ENCODE results near the gene SKIC8.

DNA sequence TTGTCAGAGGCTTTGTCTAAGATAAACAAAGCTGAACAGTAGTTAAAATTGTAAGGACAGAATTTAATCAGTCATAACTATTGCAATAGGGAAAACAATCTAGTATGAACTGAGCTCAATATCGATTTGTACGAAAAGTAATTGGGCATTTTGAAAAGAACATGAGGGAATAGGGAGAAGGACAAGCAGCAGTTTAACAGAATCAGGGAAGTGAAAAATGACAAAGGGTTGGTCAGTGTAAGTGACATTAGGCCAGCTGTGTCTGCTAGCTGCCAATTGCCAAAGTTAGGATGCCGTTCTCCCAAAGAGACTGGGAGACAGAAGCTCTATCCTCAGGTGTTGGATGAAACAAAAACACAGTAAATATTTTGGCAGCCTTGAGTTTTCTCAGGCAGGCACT is 38.3 kb downstream of the SKIC8 start:
- TF ChIP-seq, protein P1, sequence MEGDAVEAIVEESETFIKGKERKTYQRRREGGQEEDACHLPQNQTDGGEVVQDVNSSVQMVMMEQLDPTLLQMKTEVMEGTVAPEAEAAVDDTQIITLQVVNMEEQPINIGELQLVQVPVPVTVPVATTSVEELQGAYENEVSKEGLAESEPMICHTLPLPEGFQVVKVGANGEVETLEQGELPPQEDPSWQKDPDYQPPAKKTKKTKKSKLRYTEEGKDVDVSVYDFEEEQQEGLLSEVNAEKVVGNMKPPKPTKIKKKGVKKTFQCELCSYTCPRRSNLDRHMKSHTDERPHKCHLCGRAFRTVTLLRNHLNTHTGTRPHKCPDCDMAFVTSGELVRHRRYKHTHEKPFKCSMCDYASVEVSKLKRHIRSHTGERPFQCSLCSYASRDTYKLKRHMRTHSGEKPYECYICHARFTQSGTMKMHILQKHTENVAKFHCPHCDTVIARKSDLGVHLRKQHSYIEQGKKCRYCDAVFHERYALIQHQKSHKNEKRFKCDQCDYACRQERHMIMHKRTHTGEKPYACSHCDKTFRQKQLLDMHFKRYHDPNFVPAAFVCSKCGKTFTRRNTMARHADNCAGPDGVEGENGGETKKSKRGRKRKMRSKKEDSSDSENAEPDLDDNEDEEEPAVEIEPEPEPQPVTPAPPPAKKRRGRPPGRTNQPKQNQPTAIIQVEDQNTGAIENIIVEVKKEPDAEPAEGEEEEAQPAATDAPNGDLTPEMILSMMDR (IDR thresholded peaks at IDR 0.05) = no peak
- TF ChIP-seq POLR2A (IDR thresholded peaks at IDR 0.05) (no peak), EP300 (IDR thresholded peaks at IDR 0.05) (no peak), POLR2AphosphoS5 (IDR thresholded peaks at IDR 0.05) (no peak)

Data from stomach (tissue), 4 donors.